Erythroblast (primary cell): ENCODE data around the gene TNFSF8.

Source experiments
- GATA1 ChIP-seq: IDR thresholded peaks from 2 replicates; pipeline ENCODE4 v1.6.1; 2011; ENCODE audit warnings: low read depth, mild to moderate bottlenecking, control low read depth, low read length, moderate library complexity
- POLR2A ChIP-seq: IDR thresholded peaks from 2 replicates; pipeline ENCODE4 v1.6.1; 2011; ENCODE audit warnings: mild to moderate bottlenecking, low read length

DNA sequence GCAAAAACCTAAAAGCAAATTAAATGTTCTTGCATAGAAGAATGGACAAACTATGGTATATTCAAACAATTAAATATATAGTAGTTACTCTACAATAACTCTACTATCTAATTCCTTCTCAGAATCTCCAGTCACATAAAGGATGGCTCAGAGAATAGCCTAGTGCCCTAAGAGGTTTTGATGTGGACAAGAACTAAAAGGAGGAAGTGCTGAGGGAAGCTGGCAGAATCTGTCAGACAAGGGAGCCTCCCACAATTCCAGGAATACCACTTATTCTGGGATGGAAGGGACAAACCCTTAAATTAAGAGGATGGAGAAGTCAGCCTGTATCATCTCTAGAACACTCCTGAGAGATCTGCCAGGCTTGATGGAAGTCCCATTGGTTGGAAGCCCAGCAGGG is 30.4 kb downstream of the TNFSF8 start:
- TF ChIP-seq POLR2A (no peak), GATA1 (no peak)
